SK-N-SH treated with all-trans-retinoic acid at 6 μM for 48 hours (cell line): ENCODE results near the gene SUFU.
"Not testable (repeated sequence)": the region's sequence is repeated elsewhere in the genome, so short reads cannot be mapped to it uniquely, and the experiment has no call there.

ENCODE experiments used
- ATAC-seq: fragments of 200-7000 bp; cut with Tn5 transposase; 3 replicates; pipeline ENCODE4 v1.9.1; 2020; ENCODE audit warnings: mild to moderate bottlenecking, moderate library complexity
- ARNTL ChIP-seq: fragments of 450-650 bp; formaldehyde crosslinking; IDR thresholded peaks from 2 replicates; pipeline ENCODE4 v1.5.0; 2020; ENCODE audit warnings: low read depth, mild to moderate bottlenecking, moderate library complexity, borderline replicate concordance
- CSDC2 ChIP-seq: fragments of 250-450 bp; sonication (Bioruptor Pico); IDR thresholded peaks from 2 replicates; pipeline ENCODE4 v1.5.0; 2020; ENCODE audit warnings: mild to moderate bottlenecking, moderate library complexity
- ESRRG ChIP-seq: fragments of 250-450 bp; sonication (Bioruptor Pico); IDR thresholded peaks from 2 replicates; pipeline ENCODE4 v1.6.1; 2021; ENCODE audit warnings: mild to moderate bottlenecking
- ISL1 ChIP-seq: fragments of 250-450 bp; sonication (Bioruptor Pico); IDR thresholded peaks from 2 replicates; pipeline ENCODE4 v2.1.2; 2022; ENCODE audit warnings: mild to moderate bottlenecking, moderate library complexity
- OSR1 ChIP-seq: fragments of 250-450 bp; sonication (Bioruptor Pico); IDR thresholded peaks from 2 replicates; pipeline ENCODE4 v1.8.0; 2022; ENCODE audit warnings: moderate library complexity, mild to moderate bottlenecking, inconsistent platforms
- POU6F1 ChIP-seq: fragments of 250-450 bp; sonication (Bioruptor Pico); IDR thresholded peaks from 2 replicates; pipeline ENCODE4 v1.8.0; 2021; ENCODE audit warnings: low read depth, mild to moderate bottlenecking, moderate library complexity, borderline replicate concordance
- PPARA ChIP-seq: fragments of 250-450 bp; sonication (Bioruptor Pico); IDR thresholded peaks from 2 replicates; pipeline ENCODE4 v1.5.0; 2020; ENCODE audit warnings: mild to moderate bottlenecking, borderline replicate concordance
- RARB ChIP-seq: fragments of 250-450 bp; sonication (Bioruptor Pico); IDR thresholded peaks from 2 replicates; pipeline ENCODE4 v1.8.0; 2021; ENCODE audit warnings: mild to moderate bottlenecking, moderate library complexity
- SNAI2 ChIP-seq: fragments of 250-450 bp; sonication (Bioruptor Pico); IDR thresholded peaks from 2 replicates; pipeline ENCODE4 v1.5.0; 2020; ENCODE audit warnings: mild to moderate bottlenecking, moderate library complexity
- TCF4 ChIP-seq: fragments of 250-450 bp; sonication (Bioruptor Pico); IDR thresholded peaks from 2 replicates; pipeline ENCODE4 v1.8.0; 2021; ENCODE audit warnings: mild to moderate bottlenecking, moderate library complexity, borderline replicate concordance
- ZC3H10 ChIP-seq: fragments of 250-450 bp; sonication (Bioruptor Pico); IDR thresholded peaks from 2 replicates; pipeline ENCODE4 v1.5.1; 2021; ENCODE audit warnings: mild to moderate bottlenecking, moderate library complexity
- ZFP3 ChIP-seq: fragments of 250-450 bp; sonication (Bioruptor Pico); IDR thresholded peaks from 2 replicates; pipeline ENCODE4 v1.5.0; 2020; ENCODE audit warnings: mild to moderate bottlenecking, moderate library complexity
- ZFP30 ChIP-seq: fragments of 450-650 bp; formaldehyde crosslinking; IDR thresholded peaks from 2 replicates; pipeline ENCODE4 v1.5.0; 2022; ENCODE audit warnings: mild to moderate bottlenecking, moderate library complexity
- ZNF565 ChIP-seq: fragments of 450-650 bp; formaldehyde crosslinking; conservative IDR thresholded peaks from 2 replicates; pipeline ENCODE4 v1.5.0; 2020; ENCODE audit warnings: low read depth, mild to moderate bottlenecking, moderate library complexity
- ZNF70 ChIP-seq: fragments of 450-650 bp; formaldehyde crosslinking; IDR thresholded peaks from 2 replicates; pipeline ENCODE4 v1.5.0; 2020; ENCODE audit warnings: mild to moderate bottlenecking, moderate library complexity
- ZNF8 ChIP-seq: fragments of 450-650 bp; formaldehyde crosslinking; IDR thresholded peaks from 2 replicates; pipeline ENCODE4 v1.5.0; 2020; ENCODE audit warnings: mild to moderate bottlenecking, moderate library complexity
- TF ChIP-seq, protein P1 (sequence below): fragments of 250-450 bp; sonication (Bioruptor Pico); IDR thresholded peaks from 2 replicates; pipeline ENCODE4 v1.5.1; 2021; ENCODE audit warnings: mild to moderate bottlenecking, moderate library complexity
- TF ChIP-seq, protein P2 (sequence below): fragments of 250-450 bp; sonication (Bioruptor Pico); IDR thresholded peaks from 2 replicates; pipeline ENCODE4 v1.5.0; 2020; ENCODE audit warnings: mild to moderate bottlenecking, moderate library complexity
- TF ChIP-seq, protein P3 (sequence below): fragments of 250-450 bp; sonication (Bioruptor Pico); IDR thresholded peaks from 2 replicates; pipeline ENCODE4 v1.8.0; 2020; ENCODE audit warnings: mild to moderate bottlenecking, moderate library complexity, borderline replicate concordance
- TF ChIP-seq, protein P4 (sequence below): fragments of 250-450 bp; sonication (Bioruptor Pico); IDR thresholded peaks from 2 replicates; pipeline ENCODE4 v1.5.1; 2020; ENCODE audit warnings: low read depth, mild to moderate bottlenecking, moderate library complexity

The SUFU gene

GRCh38 chr10:102503264-102504178, at the start of gene SUFU:
Gene SUFU (plus strand): TSS chr10:102503972. CDS start chr10:102504153, 181 bp downstream.
- TF ChIP-seq ZFP3 (CRISPR knock-in tag) (no peak), PPARA (CRISPR knock-in tag) (no peak), ZNF70 (no peak), CSDC2 (no peak), TCF4 (CRISPR knock-in tag) (no peak), ZNF565 (CRISPR knock-in tag) (no peak), POU6F1 (CRISPR knock-in tag) (no peak), RARB (CRISPR knock-in tag) (no peak), ARNTL (CRISPR knock-in tag) (no peak), ZNF8 (CRISPR knock-in tag) (no peak), OSR1 (CRISPR knock-in tag) (no peak), ESRRG (no peak), ZC3H10 (no peak), ISL1 (no peak)
- TF ChIP-seq, protein P1, sequence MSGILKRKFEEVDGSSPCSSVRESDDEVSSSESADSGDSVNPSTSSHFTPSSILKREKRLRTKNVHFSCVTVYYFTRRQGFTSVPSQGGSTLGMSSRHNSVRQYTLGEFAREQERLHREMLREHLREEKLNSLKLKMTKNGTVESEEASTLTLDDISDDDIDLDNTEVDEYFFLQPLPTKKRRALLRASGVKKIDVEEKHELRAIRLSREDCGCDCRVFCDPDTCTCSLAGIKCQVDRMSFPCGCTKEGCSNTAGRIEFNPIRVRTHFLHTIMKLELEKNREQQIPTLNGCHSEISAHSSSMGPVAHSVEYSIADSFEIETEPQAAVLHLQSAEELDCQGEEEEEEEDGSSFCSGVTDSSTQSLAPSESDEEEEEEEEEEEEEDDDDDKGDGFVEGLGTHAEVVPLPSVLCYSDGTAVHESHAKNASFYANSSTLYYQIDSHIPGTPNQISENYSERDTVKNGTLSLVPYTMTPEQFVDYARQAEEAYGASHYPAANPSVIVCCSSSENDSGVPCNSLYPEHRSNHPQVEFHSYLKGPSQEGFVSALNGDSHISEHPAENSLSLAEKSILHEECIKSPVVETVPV (CRISPR knock-in tag) = no peak
- TF ChIP-seq, protein P2, sequence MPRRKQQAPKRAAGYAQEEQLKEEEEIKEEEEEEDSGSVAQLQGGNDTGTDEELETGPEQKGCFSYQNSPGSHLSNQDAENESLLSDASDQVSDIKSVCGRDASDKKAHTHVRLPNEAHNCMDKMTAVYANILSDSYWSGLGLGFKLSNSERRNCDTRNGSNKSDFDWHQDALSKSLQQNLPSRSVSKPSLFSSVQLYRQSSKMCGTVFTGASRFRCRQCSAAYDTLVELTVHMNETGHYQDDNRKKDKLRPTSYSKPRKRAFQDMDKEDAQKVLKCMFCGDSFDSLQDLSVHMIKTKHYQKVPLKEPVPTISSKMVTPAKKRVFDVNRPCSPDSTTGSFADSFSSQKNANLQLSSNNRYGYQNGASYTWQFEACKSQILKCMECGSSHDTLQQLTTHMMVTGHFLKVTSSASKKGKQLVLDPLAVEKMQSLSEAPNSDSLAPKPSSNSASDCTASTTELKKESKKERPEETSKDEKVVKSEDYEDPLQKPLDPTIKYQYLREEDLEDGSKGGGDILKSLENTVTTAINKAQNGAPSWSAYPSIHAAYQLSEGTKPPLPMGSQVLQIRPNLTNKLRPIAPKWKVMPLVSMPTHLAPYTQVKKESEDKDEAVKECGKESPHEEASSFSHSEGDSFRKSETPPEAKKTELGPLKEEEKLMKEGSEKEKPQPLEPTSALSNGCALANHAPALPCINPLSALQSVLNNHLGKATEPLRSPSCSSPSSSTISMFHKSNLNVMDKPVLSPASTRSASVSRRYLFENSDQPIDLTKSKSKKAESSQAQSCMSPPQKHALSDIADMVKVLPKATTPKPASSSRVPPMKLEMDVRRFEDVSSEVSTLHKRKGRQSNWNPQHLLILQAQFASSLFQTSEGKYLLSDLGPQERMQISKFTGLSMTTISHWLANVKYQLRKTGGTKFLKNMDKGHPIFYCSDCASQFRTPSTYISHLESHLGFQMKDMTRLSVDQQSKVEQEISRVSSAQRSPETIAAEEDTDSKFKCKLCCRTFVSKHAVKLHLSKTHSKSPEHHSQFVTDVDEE = no peak
- TF ChIP-seq, protein P3, sequence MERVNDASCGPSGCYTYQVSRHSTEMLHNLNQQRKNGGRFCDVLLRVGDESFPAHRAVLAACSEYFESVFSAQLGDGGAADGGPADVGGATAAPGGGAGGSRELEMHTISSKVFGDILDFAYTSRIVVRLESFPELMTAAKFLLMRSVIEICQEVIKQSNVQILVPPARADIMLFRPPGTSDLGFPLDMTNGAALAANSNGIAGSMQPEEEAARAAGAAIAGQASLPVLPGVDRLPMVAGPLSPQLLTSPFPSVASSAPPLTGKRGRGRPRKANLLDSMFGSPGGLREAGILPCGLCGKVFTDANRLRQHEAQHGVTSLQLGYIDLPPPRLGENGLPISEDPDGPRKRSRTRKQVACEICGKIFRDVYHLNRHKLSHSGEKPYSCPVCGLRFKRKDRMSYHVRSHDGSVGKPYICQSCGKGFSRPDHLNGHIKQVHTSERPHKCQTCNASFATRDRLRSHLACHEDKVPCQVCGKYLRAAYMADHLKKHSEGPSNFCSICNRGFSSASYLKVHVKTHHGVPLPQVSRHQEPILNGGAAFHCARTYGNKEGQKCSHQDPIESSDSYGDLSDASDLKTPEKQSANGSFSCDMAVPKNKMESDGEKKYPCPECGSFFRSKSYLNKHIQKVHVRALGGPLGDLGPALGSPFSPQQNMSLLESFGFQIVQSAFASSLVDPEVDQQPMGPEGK (CRISPR knock-in tag) = no peak
- TF ChIP-seq, protein P4, sequence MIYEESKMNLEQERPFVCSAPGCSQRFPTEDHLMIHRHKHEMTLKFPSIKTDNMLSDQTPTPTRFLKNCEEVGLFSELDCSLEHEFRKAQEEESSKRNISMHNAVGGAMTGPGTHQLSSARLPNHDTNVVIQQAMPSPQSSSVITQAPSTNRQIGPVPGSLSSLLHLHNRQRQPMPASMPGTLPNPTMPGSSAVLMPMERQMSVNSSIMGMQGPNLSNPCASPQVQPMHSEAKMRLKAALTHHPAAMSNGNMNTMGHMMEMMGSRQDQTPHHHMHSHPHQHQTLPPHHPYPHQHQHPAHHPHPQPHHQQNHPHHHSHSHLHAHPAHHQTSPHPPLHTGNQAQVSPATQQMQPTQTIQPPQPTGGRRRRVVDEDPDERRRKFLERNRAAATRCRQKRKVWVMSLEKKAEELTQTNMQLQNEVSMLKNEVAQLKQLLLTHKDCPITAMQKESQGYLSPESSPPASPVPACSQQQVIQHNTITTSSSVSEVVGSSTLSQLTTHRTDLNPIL = no peak
- peak; percentile 72 for ATAC-seq

DNA sequence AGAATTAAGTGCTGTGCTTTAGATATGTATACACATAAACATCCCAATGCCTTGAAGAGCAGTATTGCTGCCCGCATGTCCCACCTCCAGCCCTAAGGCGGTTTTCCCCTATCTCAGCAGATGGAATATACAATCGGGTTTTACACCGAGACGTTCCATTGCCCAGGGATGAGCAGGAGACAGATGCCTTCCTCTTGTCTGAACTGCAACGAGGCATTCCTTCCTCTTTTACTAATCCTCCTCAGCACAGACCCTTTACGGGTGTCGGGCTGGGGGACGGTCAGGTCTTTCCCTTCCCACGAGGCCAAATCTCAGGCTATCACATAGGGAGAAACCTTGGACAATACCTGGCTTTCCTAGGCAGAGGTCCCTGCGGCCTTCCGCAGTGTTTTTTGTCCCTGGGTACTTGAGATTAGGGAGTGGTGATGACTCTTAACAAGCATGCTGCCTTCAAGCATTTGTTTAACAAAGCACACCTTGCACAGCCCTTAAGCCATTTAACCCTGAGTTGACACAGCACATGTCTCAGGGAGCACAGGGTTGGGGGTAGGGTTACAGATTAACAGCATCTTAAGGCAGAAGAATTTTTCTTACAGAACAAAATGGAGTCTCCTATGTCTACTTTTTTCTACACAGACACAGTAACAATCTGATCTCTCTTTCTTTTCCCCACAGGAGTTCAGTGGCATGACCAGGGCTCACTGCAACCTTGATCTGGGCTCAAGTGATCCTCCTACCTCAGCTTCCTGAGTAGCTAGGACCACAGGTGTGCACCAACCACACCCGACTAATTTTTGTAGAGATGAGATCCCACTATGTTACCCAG, 48.9 kb upstream of the SUFU start:
- not testable (repeated sequence) for ATAC-seq

GRCh38 chr10:102455893-102456471, 47.8 kb upstream of the SUFU start:
- no peak for ATAC-seq
- TF ChIP-seq SNAI2 = no peak
- no peak for TF ChIP-seq ISL1
- TF ChIP-seq ZFP30 (CRISPR knock-in tag) = no peak
- TF ChIP-seq, protein P2 = no peak
- TF ChIP-seq OSR1 (CRISPR knock-in tag) = no peak
- no peak for TF ChIP-seq ARNTL (CRISPR knock-in tag)
- no peak for TF ChIP-seq POU6F1 (CRISPR knock-in tag)
- TF ChIP-seq ZFP3 (CRISPR knock-in tag) = no peak
- TF ChIP-seq TCF4 (CRISPR knock-in tag) = no peak
- TF ChIP-seq ZC3H10 = no peak
